OCI-LY3 (cell line): ENCODE data around the gene HEMK1.

ENCODE experiments used
- H2AFZ ChIP-seq: fragments of 200-600, 300-600 bp; shearing (Covaris generic); 2 replicates; pipeline ENCODE4 v1.6.0; 2014; ENCODE audit warnings: antibody characterized with exemption, low read depth, low read length
- H3K27ac ChIP-seq: fragments of 200-600, 300-600 bp; sonication (generic); 2 replicates; pipeline ENCODE4 v1.5.1; 2014; ENCODE audit warnings: mild to moderate bottlenecking, low read length, moderate library complexity, mixed read lengths
- H3K27me3 ChIP-seq: fragments of 200-600, 300-600 bp; sonication (generic); 2 replicates; pipeline ENCODE4 v1.6.1; 2014; ENCODE audit warnings: low read depth, low read length, mixed read lengths
- H3K36me3 ChIP-seq: fragments of 200-600, 300-600 bp; sonication (generic); replicated peaks from 2 replicates; pipeline ENCODE3; 2014; ENCODE audit warnings: low read depth, low read length, mixed read lengths
- H3K4me1 ChIP-seq: fragments of 300-600, 200-600 bp; sonication (generic); 2 replicates; pipeline ENCODE4 v1.6.1; 2014; ENCODE audit warnings: low read length, mixed read lengths
- H3K4me2 ChIP-seq: fragments of 200-600, 300-600 bp; sonication (generic); 2 replicates; pipeline ENCODE4 v1.6.1; 2014; ENCODE audit warnings: low read length, mixed read lengths
- H3K4me3 ChIP-seq: fragments of 300-600, 200-600 bp; sonication (generic); 2 replicates; pipeline ENCODE4 v1.5.1; 2014; ENCODE audit warnings: antibody characterized with exemption, mild to moderate bottlenecking, low read length, moderate library complexity
- H3K79me2 ChIP-seq: fragments of 300-600, 200-600 bp; shearing (Covaris generic); 2 replicates; pipeline ENCODE4 v1.6.1; 2014; ENCODE audit warnings: mild to moderate bottlenecking, low read length, mixed read lengths
- H3K9ac ChIP-seq: fragments of 300-600, 200-600 bp; shearing (Covaris generic); 2 replicates; pipeline ENCODE4 v1.6.0; 2014; ENCODE audit warnings: mild to moderate bottlenecking, low read length, moderate library complexity
- H3K9me3 ChIP-seq: fragments of 200-600, 300-600 bp; shearing (Covaris generic); 2 replicates; pipeline ENCODE4 v1.6.1; 2014; ENCODE audit warnings: low read length, mixed read lengths; ENCODE audit not compliant: insufficient read depth
- H4K20me1 ChIP-seq: fragments of 200-600, 300-600 bp; sonication (generic); 2 replicates; pipeline ENCODE4 v1.6.1; 2016; ENCODE audit warnings: low read length, mixed read lengths; ENCODE audit not compliant: insufficient read depth
- EZH2phosphoT487 ChIP-seq: fragments of 200-600 bp; shearing (Covaris generic); IDR thresholded peaks from 2 replicates; pipeline ENCODE4 v1.6.1; 2018; ENCODE audit warnings: antibody characterized with exemption, mixed run types, low read depth
- TF ChIP-seq, protein P1 (sequence below): fragments of 200-600, 300-600 bp; sonication (generic); IDR thresholded peaks from 2 replicates; pipeline ENCODE4 v1.5.1; 2014; ENCODE audit warnings: antibody characterized with exemption, low read length, low read depth

Gene HEMK1

DNA sequence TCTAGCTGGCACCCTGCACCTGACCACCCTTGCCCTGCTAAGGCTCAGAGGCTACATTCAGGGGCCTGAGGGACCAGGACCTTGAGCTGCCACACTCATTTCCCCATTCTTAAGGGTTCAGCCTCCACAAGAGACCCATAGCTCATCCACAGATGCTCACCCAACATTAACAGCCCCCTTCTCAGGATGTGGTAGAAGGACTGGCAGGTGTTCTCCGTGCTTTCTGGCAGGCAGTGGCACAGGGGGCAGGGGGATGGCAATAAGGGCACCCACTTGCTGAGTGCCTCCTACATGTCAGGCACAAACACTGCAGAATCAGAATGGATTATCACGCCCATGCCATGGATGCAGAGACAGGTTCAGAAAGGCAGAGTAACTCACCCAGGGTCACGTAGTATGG lies 57.1 kb downstream of the HEMK1 start:
- H3K79me2 ChIP-seq: peaks cover 41% of the 10 kb centered on the region
- H3K27me3 ChIP-seq: no peaks in the 10 kb centered on the region
- H3K4me1 ChIP-seq: no peaks in the 10 kb centered on the region
- H4K20me1 ChIP-seq: peaks cover 43% of the 10 kb centered on the region; the same call in 1 of the 2 replicates
- no peak overlapping the region for H3K9ac ChIP-seq
- H2AFZ ChIP-seq: no peak overlapping the region
- no peak overlapping the region for H3K27ac ChIP-seq
- TF ChIP-seq, protein P1, sequence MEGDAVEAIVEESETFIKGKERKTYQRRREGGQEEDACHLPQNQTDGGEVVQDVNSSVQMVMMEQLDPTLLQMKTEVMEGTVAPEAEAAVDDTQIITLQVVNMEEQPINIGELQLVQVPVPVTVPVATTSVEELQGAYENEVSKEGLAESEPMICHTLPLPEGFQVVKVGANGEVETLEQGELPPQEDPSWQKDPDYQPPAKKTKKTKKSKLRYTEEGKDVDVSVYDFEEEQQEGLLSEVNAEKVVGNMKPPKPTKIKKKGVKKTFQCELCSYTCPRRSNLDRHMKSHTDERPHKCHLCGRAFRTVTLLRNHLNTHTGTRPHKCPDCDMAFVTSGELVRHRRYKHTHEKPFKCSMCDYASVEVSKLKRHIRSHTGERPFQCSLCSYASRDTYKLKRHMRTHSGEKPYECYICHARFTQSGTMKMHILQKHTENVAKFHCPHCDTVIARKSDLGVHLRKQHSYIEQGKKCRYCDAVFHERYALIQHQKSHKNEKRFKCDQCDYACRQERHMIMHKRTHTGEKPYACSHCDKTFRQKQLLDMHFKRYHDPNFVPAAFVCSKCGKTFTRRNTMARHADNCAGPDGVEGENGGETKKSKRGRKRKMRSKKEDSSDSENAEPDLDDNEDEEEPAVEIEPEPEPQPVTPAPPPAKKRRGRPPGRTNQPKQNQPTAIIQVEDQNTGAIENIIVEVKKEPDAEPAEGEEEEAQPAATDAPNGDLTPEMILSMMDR: no peak
- no peak for TF ChIP-seq EZH2phosphoT487
- no peak overlapping the region for H3K4me2 ChIP-seq
- H3K9me3 ChIP-seq: no peaks in the 10 kb centered on the region
- no peak overlapping the region for H3K4me3 ChIP-seq
- H3K36me3 ChIP-seq: peaks cover 18% of the 10 kb centered on the region

DNA sequence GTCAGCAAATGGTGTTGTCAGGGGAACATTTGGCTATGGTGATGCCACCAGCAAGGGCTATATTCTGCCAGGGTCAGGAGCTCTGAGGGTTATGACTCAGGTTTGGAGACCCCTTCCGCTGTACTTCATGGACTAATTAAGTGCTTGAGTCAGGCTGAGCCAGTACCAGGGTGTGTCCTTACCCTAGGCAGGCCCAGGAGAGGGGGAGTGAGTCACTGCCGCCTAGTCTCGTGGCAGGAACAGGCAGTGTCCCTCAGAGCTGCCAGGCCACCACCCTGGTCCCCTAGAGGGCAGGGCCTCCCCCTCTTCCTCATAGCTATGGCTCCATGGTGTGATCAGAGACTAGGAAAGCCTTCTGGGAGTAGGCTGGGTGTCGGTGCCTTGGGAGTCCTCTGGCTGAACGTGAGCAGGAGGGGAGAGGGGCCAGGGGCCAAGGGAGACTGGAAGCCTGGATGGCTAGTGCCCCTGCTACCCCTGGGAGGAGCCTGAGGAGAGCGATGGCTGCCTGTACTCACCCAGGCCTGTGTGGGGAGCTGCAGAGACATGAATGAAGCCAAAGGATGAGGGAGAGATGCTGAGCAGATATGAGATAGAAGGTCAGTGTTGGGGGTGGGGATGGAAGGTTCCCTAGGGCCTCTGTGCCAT lies 58.2 kb downstream of the HEMK1 start:
- no peak for TF ChIP-seq EZH2phosphoT487
- TF ChIP-seq, protein P1: peak; percentile 32
- no peaks in the 10 kb centered on the region for H3K27me3 ChIP-seq
- no peak overlapping the region for H3K4me3 ChIP-seq
- peaks cover 14% of the 10 kb centered on the region for H3K36me3 ChIP-seq
- H3K9ac ChIP-seq: no peak overlapping the region
- no peak overlapping the region for H3K4me2 ChIP-seq
- peaks cover 51% of the 10 kb centered on the region for H4K20me1 ChIP-seq
- H3K4me1 ChIP-seq: no peaks in the 10 kb centered on the region
- no peaks in the 10 kb centered on the region for H3K9me3 ChIP-seq
- H3K27ac ChIP-seq: no peak overlapping the region
- peaks cover 48% of the 10 kb centered on the region for H3K79me2 ChIP-seq
- no peak overlapping the region for H2AFZ ChIP-seq

DNA sequence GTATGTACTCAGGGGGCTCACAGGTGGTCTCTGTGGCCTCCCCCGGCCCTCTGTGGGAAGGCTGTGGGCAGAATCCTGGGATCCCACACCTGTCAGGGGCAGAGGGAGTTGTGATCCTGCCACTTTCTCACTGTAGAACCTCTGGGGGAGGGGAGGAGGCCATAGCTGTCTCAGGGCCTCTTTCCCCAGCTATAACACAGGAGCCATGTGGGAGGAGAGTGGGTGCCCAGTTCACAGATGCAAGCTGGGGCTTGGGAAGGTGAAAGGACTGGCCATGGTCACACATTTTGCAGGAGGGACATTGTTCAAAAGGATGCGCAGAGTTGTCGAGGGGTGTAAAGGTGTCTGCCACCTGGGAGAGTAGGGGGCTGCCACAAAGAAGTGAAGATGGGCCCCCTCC lies 59.3 kb downstream of the HEMK1 start:
- H3K9ac ChIP-seq: no peak overlapping the region

DNA sequence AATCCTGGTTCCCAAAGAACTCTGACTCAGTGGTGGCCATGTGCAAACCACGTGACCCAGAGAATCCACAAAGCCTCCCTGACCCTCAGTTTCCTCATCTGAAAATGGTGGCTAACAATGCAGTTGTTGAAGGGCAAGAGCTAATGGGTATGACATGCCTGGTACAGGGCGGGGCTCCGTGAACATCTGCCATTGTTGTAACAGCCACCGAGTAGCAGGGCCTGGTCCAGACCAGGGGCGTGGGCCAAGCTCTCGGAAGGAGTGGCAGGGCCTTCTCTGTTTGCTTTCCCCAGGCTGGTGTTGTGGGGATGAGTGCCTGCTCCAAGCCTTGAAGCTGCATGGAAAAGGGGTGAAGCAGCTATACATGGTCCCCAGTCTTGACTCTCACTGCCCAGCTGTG lies 61.1 kb downstream of the HEMK1 start:
- Histone ChIP-seq H2AFZ (no peak overlapping the region), H4K20me1 (peaks cover 54% of the 10 kb centered on the region)

More for the DNA sequence above, 59.3 kb downstream of the HEMK1 start:
- Histone ChIP-seq H2AFZ (no peak overlapping the region), H3K79me2 (peaks cover 56% of the 10 kb centered on the region), H3K4me1 (no peaks in the 10 kb centered on the region), H4K20me1 (peaks cover 61% of the 10 kb centered on the region), H3K36me3 (peaks cover 9% of the 10 kb centered on the region), H3K4me2 (no peak overlapping the region), H3K9me3 (no peaks in the 10 kb centered on the region), H3K27me3 (no peaks in the 10 kb centered on the region), H3K27ac (no peak overlapping the region), H3K4me3 (no peak overlapping the region)
- TF ChIP-seq EZH2phosphoT487: no peak
- TF ChIP-seq, protein P1: no peak

More for the DNA sequence above, 61.1 kb downstream of the HEMK1 start:
- H3K9ac ChIP-seq: no peak overlapping the region
- no peaks in the 10 kb centered on the region for H3K27me3 ChIP-seq
- no peaks in the 10 kb centered on the region for H3K4me1 ChIP-seq
- H3K4me2 ChIP-seq: no peak overlapping the region
- no peaks in the 10 kb centered on the region for H3K9me3 ChIP-seq
- peaks cover 8% of the 10 kb centered on the region for H3K36me3 ChIP-seq
- H3K27ac ChIP-seq: no peak overlapping the region
- H3K79me2 ChIP-seq: peaks cover 51% of the 10 kb centered on the region
- no peak for TF ChIP-seq EZH2phosphoT487
- TF ChIP-seq, protein P1: no peak
- H3K4me3 ChIP-seq: no peak overlapping the region
